ENCODE measurements around the gene A1CF.
A peak's percentile ranks its signal among the peaks of the same experiment; 100 is the strongest.
"Not testable (repeated sequence)": the region's sequence is repeated elsewhere in the genome, so short reads cannot be mapped to it uniquely, and the experiment has no call there.

Gene A1CF

GRCh38 chr10:50787962-50788361, 97.5 kb downstream of the A1CF start:
- not testable (repeated sequence) for H3K4me3 ChIP-seq (ENCODE audit: low read length); H3K27me3 ChIP-seq (replicated peaks; ENCODE audit: control insufficient read depth, insufficient read depth, low read length); H3K36me3 ChIP-seq (ENCODE audit: control insufficient read depth, insufficient read depth, low read length, severe bottlenecking); H3K9me3 ChIP-seq (ENCODE audit: control insufficient read depth, low read length); H3K9ac ChIP-seq (ENCODE audit: low read length); DNase-seq (ENCODE audit: low read depth)
- peaks cover 12% of the 10 kb centered on the region for H3K4me1 ChIP-seq (ENCODE audit: control insufficient read depth, insufficient read depth, low read length)

DNA sequence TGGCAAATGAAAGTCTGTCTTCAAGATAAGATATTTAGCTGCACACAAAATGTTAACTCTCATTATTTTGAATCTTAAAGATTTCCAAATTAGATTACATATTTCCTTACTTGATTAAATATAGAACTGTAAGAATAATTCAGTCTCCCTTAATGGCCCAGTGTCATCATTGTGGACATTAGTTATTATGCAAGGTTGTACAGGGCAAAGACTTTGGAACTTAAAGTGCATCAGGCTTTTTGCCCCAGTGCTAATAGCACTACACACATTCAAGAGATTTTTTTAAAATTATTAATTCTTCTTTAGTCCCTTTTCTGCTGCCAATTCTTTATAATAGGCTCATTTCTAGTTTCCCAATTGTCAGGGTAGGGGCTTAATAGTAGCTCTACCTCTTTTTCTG, 103.4 kb downstream of the A1CF start:
- not testable (repeated sequence) for H3K9ac ChIP-seq (ENCODE audit: low read length); DNase-seq (ENCODE audit: low read depth); H3K36me3 ChIP-seq (ENCODE audit: control insufficient read depth, insufficient read depth, low read length, severe bottlenecking); H3K27me3 ChIP-seq (replicated peaks; ENCODE audit: control insufficient read depth, insufficient read depth, low read length); H3K9me3 ChIP-seq (ENCODE audit: control insufficient read depth, low read length); H3K4me3 ChIP-seq (ENCODE audit: low read length); H3K4me1 ChIP-seq (ENCODE audit: control insufficient read depth, insufficient read depth, low read length)

GRCh38 chr10:50780036-50780435, 105.4 kb downstream of the A1CF start:
- H3K36me3 ChIP-seq (ENCODE audit: control insufficient read depth, insufficient read depth, low read length, severe bottlenecking); H3K9me3 ChIP-seq (ENCODE audit: control insufficient read depth, low read length); H3K27me3 ChIP-seq (replicated peaks; ENCODE audit: control insufficient read depth, insufficient read depth, low read length); H3K4me1 ChIP-seq (ENCODE audit: control insufficient read depth, insufficient read depth, low read length); H3K9ac ChIP-seq (ENCODE audit: low read length); H3K4me3 ChIP-seq (ENCODE audit: low read length): not testable (repeated sequence)
- DNase-seq (ENCODE audit: low read depth) = peak; percentile 32

- H3K9ac ChIP-seq (ENCODE audit: low read length); H3K4me1 ChIP-seq (ENCODE audit: control insufficient read depth, insufficient read depth, low read length); H3K9me3 ChIP-seq (ENCODE audit: control insufficient read depth, low read length); H3K4me3 ChIP-seq (ENCODE audit: low read length); H3K36me3 ChIP-seq (ENCODE audit: control insufficient read depth, insufficient read depth, low read length, severe bottlenecking); H3K27me3 ChIP-seq (replicated peaks; ENCODE audit: control insufficient read depth, insufficient read depth, low read length): not testable (repeated sequence)
- peak; percentile 8 for DNase-seq (ENCODE audit: low read depth)
Observed at GRCh38 chr10:50774868-50775267, 110.6 kb downstream of the A1CF start.

GRCh38 chr10:50772042-50772441, 113.4 kb downstream of the A1CF start:
- DNase-seq (ENCODE audit: low read depth); H3K27me3 ChIP-seq (replicated peaks; ENCODE audit: control insufficient read depth, insufficient read depth, low read length); H3K9ac ChIP-seq (ENCODE audit: low read length); H3K4me1 ChIP-seq (ENCODE audit: control insufficient read depth, insufficient read depth, low read length); H3K4me3 ChIP-seq (ENCODE audit: low read length); H3K36me3 ChIP-seq (ENCODE audit: control insufficient read depth, insufficient read depth, low read length, severe bottlenecking); H3K9me3 ChIP-seq (ENCODE audit: control insufficient read depth, low read length): not testable (repeated sequence)

- DNase-seq (ENCODE audit: low read depth); H3K9ac ChIP-seq (ENCODE audit: low read length); H3K36me3 ChIP-seq (ENCODE audit: control insufficient read depth, insufficient read depth, low read length, severe bottlenecking); H3K4me1 ChIP-seq (ENCODE audit: control insufficient read depth, insufficient read depth, low read length); H3K9me3 ChIP-seq (ENCODE audit: control insufficient read depth, low read length); H3K4me3 ChIP-seq (ENCODE audit: low read length); H3K27me3 ChIP-seq (replicated peaks; ENCODE audit: control insufficient read depth, insufficient read depth, low read length): not testable (repeated sequence)
Observed at GRCh38 chr10:50766774-50767513, 118.5 kb downstream of the A1CF start.

Measured in adipocyte (in vitro differentiated cells).